HG02885 (cell line): Measurements from ENCODE around the gene ATP1A3.

ENCODE experiments used
- ATAC-seq: cut with Tn5 transposase; IDR thresholded peaks from one replicate; pipeline ENCODE4 v1.9.1; 2021; ENCODE audit warnings: mild to moderate bottlenecking; ENCODE audit not compliant: unreplicated experiment, poor library complexity

The ATP1A3 gene

DNA sequence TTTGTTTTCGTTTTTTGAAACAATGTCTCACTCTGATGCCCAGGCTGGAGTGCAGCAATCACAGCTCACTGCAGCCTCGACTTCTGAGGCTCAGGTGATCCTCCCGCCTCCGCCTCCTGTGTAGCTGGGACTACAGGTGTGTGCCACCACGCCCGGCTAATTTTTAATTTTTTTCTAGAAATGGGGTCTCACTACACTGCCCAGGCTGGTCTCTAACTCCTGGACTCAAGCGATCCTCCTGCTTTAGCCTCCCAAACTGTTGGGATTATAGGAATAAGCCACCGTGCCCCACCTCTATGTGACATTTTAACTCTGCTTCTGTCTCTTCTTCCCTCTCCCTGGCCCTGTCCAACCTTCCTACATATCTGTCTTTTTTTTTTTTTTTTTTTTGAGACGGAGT lies 5.1 kb downstream of the ATP1A3 start:
- no peak for ATAC-seq

DNA sequence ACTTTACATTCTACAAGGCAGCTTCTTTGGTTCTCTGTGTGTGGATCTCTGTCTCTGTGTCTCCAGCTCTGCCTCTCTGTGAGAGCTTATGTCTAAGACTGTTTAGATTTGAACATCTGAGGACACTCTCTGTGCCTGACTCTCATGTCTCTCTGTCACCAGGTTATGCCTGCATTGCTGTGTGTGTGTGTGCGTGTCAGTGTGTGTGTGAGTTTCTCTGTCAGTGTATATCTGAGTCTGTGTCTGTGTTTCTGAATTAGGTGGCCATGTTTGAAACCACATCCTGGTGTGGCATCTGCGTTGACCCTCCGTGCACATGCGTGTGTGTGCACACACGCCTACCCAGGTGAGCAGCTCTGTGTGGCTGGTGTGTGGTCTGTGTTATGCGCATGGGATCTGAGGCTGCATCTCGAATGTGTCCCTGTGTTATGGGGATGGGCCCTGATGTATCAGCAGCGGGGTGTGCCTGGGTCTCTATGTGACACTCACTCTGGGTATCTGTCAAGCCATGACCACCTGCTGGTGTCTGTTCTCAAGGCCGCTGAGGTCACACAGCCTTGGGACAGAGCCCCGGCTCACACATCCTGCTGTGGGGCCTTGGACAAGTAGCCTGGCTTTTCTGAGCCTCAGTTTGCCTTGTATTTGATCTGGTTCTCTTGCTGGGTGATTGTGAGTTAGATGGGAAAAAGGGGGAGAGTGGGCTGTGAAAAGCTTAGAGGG lies 6.7 kb downstream of the ATP1A3 start:
- no peak for ATAC-seq

DNA sequence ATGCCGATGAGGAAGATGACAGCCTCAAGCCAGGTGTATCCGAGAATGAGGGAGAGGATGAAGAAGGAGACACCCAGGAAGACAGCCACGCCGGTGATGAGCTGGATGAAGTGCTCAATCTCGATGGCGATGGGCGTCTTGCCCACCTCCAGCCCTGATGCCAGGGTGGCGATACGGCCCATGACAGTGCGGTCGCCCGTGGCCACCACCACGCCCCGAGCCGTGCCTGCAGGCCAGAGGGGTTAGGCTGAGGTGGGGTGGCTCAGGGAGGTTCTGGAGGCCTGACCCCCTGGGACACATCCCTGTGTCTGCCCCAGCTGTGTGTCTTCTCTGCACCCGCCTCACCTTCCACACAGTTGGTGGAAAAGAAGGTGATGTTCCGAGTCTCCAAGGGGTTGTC lies 9.1 kb downstream of the ATP1A3 start:
- ATAC-seq, result no peak

DNA sequence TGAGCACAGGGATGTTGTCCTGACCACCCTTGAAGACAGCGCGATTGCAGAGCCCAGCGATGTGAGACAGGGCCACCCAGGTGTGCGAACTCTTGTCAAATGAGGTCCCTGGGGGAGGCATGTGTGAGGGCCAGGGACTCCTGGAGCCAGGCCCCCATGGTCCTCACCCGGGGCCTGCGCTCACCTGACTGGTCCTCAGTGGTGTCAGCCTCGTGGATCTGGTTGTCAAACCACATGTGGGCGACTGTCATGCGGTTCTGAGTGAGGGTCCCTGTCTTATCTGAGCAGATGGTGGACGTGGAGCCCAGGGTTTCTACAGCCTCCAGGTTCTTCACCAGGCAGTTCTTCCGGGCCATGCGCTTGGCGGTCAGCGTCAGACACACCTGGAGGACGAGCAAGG lies 12.3 kb downstream of the ATP1A3 start:
- no peak for ATAC-seq

DNA sequence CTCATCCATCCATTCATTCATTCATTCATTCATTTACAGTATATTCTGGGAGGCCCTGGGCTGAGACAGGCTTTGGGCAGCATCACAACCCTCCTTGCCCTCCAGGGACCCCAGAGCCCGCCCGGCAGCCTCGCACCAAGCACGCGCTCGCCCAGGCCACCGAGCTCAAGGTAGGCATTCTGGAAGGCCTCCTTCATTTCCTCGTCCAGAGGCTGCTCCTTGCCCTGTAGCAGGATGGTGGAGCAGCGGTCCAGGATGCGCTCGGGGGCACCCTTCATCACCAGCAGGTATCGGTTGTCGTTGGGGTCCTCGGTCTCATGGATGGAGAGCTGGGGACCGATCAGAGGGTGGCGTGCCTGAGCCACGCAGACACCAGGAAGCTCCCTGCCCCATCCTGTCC lies 15.6 kb downstream of the ATP1A3 start:
- ATAC-seq, result no peak

DNA sequence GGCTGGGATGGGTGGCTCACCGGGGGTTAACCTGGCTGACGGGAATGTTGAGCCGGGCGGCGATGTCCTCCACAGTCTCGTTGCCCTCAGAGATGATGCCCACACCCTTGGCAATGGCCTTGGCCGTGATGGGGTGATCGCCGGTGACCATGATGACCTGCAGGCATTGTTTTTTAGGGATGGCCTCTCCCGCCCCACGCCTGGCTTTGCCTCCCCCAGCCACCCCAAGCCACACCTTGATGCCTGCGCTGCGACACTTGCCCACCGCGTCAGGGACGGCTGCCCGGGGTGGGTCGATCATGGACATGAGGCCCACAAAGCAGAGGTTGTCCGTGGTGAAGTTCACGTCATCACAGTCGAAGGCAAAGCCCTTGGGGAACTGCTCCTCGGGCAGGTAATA lies 16.1 kb downstream of the ATP1A3 start:
- no peak for ATAC-seq

DNA sequence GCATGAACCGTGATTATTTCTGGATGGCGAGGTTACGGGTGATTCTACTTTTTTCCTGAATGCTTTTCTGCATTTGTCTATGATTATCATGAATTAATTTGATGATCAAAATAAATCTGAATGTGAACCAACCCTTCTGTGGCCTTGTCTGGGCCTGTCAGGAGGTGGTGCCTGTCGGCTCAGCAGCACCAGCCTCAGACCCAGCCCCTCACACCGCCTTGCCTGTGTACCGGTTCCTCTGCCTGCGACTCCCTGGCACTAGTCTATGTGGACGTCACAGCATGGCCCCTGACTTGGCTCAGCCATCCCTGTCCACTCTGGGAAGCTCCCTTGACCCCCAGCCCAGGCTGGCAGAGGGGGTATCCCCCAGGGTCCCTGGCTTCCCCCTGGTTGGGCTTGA lies 19.4 kb downstream of the ATP1A3 start:
- no peak for ATAC-seq

DNA sequence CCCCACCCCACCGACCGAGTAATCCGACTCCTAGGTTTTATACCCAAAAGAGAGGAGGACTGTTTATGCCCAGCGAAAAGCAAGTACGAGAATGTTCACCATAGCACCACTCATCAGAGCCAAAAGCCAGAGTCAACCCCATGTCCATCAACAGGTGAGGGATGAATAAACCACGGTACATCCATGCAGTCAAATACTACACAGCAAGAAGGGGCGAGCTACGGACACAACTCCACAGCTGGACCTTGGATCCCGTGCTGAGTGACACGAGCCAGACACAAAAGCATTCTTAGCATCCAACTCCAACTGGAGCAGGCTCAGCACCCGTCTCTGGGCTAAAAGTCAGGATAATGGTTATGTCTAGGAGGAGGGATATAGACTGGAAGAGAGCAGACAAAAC lies 22.7 kb downstream of the ATP1A3 start:
- ATAC-seq, result no peak

DNA sequence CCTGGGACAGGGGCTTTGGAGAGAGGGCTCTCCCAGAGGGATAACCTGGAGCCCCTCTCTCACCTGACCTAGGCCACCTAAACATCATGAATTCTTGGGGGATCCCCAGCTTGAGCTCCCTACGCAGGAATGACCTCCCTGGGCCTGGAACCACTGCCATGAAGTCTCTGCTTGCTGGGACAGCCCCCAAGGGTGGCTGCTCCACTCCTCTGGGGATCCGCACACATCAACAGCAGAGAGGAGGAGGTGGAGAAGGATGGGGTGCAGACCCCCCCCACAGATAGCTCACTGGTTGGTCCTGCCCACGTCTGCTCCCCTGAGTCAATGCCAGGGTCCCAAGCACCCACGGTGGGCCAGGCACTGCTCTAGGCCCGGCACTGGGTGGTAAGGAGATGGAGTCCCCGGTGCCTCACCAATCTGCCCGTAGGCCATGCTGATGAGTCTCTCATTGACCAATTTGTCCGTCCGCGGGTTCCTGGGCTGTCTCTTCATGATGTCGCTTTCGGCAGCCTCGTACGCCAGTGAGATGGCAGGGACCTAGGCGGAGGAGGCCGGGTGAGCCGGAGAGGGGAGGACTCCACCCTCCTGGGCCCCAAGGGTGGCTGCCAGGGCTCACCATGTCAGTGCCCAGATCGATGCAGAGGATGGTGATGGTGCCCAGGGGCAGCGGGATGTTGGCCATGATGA lies 24.1 kb downstream of the ATP1A3 start:
- ATAC-seq, result no peak

DNA sequence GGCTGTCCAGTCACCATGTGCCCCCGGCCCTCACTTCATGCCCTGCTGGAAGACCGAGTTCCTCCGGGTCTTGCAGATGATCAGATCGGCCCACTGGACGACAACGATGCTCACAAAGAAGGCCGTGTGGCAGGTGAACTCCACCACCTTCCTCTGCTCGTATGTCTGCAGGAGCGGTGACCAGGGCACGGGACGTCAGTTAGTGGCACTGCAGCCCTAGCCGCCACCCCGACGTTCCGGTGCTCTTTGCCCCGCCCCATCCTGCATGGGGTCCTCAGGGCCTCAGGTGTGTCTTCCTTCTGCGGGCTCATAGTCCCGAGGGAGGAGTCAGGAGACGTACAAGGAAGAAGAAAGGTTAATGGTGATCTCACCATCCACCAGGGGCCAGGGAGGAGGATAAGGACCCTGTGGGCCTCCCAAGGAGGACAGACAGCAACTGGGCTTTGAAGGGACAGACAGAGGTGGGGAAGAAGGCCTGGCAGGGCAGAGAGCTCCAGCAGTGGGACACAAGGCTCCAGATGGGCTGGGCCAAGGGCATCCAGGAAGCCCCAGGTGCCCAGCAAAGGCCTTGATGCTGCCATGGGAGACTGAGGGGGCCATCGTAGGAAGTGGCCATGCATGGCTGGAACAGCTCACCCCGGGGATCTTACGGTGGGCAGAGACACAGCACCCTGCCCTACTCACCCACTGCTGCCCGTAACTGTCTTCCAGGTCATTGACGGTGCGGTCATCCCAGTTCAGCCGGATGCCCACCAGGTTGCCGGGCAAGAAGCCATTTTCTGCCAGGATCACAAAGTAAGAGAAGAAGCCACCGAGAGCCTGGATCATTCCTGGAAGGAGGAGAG lies 25.1 kb downstream of the ATP1A3 start:
- ATAC-seq, result no peak

DNA sequence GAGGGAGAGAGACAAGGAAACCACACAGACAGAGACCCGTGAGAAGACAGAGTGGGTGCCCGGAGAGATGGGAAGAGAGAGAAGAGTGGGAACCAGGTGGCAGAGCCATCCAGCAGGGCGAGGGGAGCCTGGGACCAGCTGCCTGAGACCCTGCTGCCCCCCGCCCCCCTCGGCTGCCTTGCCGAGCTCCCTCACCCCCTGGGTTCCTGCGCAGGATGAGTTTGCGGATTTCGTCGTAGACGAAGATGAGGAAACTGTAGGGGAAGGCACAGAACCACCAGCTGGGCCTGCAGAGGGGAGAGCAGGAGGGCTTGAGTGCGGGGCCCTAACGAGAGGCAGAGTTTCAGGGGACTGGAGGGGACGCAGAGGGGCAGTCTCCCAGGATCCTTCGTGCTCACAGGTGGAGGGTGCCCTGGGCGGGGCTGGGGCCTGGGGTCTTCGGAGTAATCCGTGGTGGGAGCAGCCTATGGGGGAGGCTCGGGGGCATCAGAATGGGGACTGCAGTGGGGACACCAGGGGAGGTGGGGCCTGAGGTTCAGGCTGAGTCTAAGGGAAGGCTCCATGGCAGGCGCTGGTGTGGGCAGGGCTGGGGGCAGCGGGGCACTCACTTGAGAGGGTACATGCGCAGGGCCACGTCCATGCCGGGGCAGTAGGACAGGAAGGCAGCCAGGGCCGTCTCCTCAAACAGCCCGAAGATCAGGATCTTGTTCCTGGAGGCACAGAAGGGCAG lies 26.8 kb downstream of the ATP1A3 start:
- ATAC-seq, result no peak

DNA sequence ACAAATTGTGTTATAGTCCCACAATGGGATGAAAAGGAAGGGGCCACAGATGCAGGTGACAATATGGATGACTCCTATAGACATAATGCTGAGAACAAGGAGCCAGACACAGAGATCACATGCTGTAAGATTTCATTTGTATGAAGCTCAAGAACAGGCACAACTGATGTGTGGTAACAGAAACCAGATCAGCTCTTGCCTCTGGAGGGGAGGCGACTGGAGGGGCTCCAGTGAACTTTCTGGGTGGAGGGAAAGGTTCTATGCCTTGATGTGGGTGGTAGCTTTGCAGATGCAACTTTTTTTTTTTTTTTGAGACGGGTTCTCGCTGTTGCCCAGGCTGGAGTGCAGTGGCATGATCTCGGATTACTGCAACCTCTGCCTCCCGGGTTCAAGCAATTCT lies 28.9 kb downstream of the ATP1A3 start:
- ATAC-seq, result no peak

DNA sequence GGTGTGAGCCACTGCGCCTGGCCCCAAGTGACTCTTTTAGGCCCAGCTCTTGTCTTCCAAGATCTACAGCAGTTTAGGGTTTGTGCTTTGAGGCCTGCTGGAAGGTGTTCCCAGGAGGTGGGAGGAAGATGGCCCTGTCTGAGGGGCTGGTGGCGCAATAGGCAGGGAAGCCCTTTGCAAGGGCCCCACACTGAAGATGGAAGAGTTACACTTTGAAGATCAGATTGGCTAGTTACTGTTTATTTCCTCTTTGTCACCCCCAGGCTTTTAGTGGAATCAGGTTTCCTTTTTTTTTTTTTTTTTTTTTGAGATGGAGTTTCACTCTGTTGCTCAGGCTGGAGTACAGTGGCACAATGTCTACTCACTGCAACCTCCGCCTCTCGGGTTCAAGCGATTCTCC lies 33.1 kb downstream of the ATP1A3 start:
- no peak for ATAC-seq

DNA sequence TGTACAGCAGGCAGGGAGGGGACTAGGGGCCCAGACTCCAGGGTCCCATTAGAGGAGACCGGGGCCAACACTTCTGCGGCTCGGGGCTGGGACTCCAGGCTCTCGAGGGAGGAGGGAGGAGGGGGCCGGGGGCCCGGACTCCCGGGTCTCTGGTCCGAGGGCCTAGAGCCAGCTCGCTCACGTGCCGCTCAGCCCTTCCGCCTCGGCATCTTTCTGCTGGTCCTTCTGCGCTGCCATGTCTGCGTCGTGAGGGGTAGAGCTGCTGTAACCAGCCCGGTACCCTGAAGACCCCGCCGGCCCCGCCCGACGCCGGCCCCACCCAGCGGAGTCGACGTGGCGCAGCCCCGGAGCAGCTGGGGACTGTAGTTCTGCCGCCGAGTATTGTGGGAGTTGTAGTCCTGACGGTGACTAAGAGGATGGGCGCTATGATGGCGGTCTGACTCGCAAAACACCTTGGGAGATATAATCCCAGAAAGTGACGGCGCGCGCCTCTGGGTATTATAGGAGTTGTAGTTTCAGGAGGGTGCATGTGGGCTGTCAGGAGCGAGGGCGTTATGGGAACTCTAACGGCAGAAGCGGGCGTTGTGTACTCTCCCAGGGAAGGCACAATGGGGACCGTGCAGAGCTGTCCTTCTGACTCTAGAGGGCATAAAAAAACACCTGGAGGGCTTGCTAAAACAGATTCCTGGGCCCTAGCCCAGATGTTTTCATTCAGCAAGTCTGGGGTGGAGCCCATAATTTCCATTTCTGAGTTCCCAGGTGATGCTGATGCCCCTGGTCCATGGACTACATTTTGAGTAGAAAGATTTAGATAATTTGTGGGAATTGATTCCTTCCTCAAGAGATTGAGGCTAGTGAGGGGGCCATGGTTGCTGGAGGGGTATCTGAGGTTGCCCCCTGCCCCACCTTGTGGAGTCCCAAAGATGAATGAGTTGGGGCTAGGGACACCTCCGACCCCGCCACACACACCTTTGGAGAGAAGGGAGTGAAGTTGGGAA lies 34.7 kb downstream of the ATP1A3 start, which contains the start of gene RABAC1:
Gene RABAC1, minus strand, starts transcription at position 266 of the 998 bp plus-strand sequence. Its CDS starts 29 bp downstream, at position 237.
- ATAC-seq, result peak; percentile 88

DNA sequence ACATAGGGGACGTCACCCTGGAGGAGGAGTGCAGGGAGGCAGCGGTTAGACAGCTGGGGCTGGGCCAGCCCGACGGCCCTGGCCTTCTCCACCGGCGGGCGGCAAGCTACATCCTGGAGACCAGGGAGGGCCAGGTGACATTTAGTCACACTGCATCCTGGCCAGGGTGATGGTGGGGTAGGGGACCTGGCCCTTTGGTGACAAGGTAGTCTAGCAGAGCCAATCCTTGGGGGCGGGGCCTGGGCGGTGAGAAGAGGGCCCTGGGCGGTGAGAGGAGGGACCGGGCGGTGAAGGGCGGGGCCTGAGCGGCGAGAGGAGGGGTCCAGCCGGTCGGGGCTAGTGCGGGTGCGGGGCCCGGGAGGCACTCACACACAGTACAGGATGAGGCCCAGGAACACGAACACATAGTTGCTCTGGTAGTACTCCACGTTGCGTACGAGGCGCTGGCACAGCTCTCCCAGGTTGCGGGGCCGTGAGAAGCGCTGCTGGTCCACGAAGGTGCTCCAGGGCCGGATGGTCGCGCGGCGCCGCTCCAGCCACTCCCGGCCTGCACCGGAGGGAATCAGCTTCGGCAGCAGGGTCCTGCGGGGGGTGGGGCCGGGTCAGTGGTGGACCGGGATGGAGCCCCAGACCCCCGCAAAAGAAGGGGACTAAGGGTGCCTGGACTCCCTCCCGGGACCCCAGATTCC lies 35.5 kb downstream of the ATP1A3 start:
- peak; percentile 56 for ATAC-seq

DNA sequence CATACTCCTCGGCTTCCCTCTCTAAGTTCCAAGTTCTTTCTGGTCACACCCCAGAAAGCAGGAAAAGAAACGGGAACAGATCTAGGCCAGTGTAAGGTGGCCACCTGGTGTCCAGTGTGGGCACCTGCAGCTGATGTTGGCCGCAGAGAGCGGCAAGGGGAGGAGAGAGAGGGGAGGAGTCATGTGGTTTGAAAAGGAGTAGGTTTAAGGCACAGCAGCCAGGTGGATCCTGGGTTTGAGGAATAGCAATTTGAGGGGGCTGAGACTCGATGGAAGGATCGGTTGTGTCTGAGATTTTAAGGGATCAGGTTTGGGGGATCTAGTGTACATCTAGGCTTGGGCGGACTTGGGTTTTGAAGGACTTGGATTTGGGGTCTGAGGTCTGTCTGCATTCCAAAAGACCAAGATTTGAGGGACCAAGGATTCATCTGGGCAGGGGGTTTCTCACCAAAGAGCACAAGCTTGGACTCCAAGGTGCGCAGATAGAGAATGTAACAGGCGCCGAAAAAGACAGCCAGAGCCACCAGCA lies 36.1 kb downstream of the ATP1A3 start:
- peak; percentile 33 for ATAC-seq

DNA sequence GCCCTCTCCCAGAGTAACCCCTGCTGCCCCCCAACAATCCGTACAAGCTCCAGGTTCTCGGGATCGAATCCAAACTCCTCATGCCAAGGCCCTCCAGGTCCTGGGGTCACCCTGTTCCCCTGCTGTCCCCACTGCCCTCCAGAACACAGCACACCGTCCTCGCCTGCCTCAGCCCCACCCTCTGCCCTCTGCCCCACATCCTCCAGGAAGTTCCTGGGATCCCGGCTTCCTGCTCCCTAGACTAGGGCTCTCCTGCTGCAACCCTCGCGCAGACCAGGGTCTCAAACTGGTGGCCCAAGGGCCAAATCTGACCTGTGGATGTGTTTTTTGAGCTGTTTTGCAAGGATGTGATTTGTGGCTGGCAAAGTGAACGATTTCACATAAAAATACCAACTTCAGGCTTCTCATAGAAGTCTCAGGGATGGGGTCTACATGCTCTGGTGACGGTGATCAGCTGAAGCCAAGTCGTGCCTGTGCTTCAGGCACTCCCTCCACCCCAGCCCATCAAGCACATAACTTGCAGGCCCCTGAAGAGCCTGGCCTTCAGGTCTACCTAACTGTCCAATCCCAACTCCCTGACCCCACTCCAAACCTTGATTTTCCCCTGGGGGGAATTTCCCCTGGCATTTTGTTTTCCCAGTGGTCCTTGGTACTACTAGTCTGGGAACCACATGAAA lies 36.7 kb downstream of the ATP1A3 start:
- ATAC-seq, result no peak

DNA sequence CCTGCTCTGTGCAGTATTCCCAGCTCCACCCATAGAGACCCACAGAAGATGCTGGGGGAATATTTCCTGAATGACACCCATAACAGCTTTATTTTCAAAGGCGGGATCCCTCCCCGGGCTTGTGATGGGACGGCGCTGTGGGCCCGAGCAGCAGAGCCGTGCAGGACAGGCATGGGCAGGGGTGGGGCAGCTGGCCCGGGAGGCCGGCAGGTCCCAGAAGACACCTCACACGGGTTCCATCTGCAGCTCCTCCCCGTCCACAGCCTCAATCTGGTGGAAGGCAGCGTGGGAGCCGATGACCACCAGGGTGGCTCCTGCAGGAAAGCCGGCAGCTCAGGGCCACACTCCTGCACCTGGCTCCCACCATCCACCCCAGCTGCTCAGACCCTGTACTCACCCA lies 37.4 kb downstream of the ATP1A3 start:
- ATAC-seq, result no peak
